Gastroesophageal sphincter (tissue), 2 donors: ENCODE data around the gene TOM1L2.

Experiments
- EP300 ChIP-seq: sonication (generic); formaldehyde crosslinking; IDR thresholded peaks from one replicate; pipeline ENCODE4 v1.6.1; 2017; ENCODE audit warnings: antibody characterized with exemption, mild to moderate bottlenecking
- POLR2A ChIP-seq, 2 donors: fragments of 450-650 bp; IDR thresholded peaks; one replicate each; pipeline ENCODE4 v1.6.1; 2017; ENCODE audit warnings: antibody characterized with exemption in 2 of 2, mild to moderate bottlenecking in 2 of 2, moderate library complexity in 1 of 2

GRCh38 chr17:17806611-17807274 is 165.5 kb downstream of the TOM1L2 start:
- TF ChIP-seq POLR2A (IDR thresholded peaks at IDR 0.05) (no peak), EP300 (no peak)
